Natural killer cell (primary cell): Measurements from ENCODE around the gene PCDH1. TPM values are rescaled to one million over a fixed set of nuclear protein-coding genes. Genes with fewer than 3 reads are reported as not detected.
A peak's percentile ranks its signal among the peaks of the same experiment; 100 is the strongest.

Source experiments
- ATAC-seq, 3 donors: fragments of 150-1000 bp in 2 of 3; fragments of 200-7000 bp in 1 of 3; cut with Tn5 transposase; 1 replicate in 1 of 3; 2 replicates in 2 of 3; pipeline ENCODE4 v1.10.0; 2021; ENCODE audit warnings: mild to moderate bottlenecking in 2 of 3, moderate library complexity in 2 of 3
- DNase-seq, 2 donors: peaks; one replicate each; pipeline versions ENCODE4 v3.0.0 to v3.0.0-alpha.2; 2013 to 2021; ENCODE audit warnings: mixed read lengths in 1 of 2
- H3K27ac ChIP-seq: one replicate; pipeline ENCODE4 v1.5.1; 2013; ENCODE audit warnings: mild to moderate bottlenecking, low read length
- H3K27me3 ChIP-seq: one replicate; pipeline ENCODE4 v1.6.1; 2013; ENCODE audit warnings: low read length; ENCODE audit not compliant: control insufficient read depth, insufficient read depth
- H3K36me3 ChIP-seq: one replicate; pipeline ENCODE4 v1.6.1; 2013; ENCODE audit warnings: low read length; ENCODE audit not compliant: control insufficient read depth, insufficient read depth
- H3K4me1 ChIP-seq: one replicate; pipeline ENCODE4 v1.6.1; 2013; ENCODE audit warnings: low read length; ENCODE audit not compliant: control insufficient read depth, insufficient read depth
- H3K4me3 ChIP-seq: one replicate; pipeline ENCODE4 v1.5.1; 2013; ENCODE audit warnings: low read length
- H3K9me3 ChIP-seq: one replicate; pipeline ENCODE4 v1.6.1; 2013; ENCODE audit warnings: low read length; ENCODE audit not compliant: control insufficient read depth, insufficient read depth
- H3K27ac Mint-ChIP-seq, 2 donors: one replicate each; pipeline ENCODE4 v1.8.0; 2022; ENCODE audit warnings: mild to moderate bottlenecking in 2 of 2, mixed read lengths in 2 of 2, moderate library complexity in 1 of 2
- H3K27me3 Mint-ChIP-seq, 2 donors: one replicate each; pipeline ENCODE4 v1.8.0; 2022; ENCODE audit warnings: low read depth in 2 of 2, mixed read lengths in 2 of 2
- H3K36me3 Mint-ChIP-seq: one replicate; pipeline ENCODE4 v1.8.0; 2022; ENCODE audit warnings: mixed read lengths
- H3K4me1 Mint-ChIP-seq, 2 donors: one replicate each; pipeline ENCODE4 v1.8.0; 2022; ENCODE audit warnings: mixed read lengths in 2 of 2
- H3K4me3 Mint-ChIP-seq: one replicate; pipeline ENCODE4 v1.8.0; 2022; ENCODE audit warnings: mild to moderate bottlenecking, moderate library complexity, mixed read lengths
- H3K9me3 Mint-ChIP-seq, 2 donors: one replicate each; pipeline ENCODE4 v1.8.0; 2022; ENCODE audit warnings: mixed read lengths in 2 of 2
- CTCF ChIP-seq: fragments of 200-600 bp; IDR thresholded peaks from one replicate; pipeline ENCODE4 v1.8.0; 2022; ENCODE audit warnings: antibody characterized with exemption
- WGBS: methylation state at CpG from one replicate; pipeline ENCODE4 v1.1.7; 2013; ENCODE audit warnings: missing lambda C conversion rate; ENCODE audit not compliant: insufficient coverage; 5-methylcytosine and 5-hydroxymethylcytosine counted together
- intact Hi-C: fragments of 100-400 bp; cut with micrococcal nuclease; formaldehyde crosslinking; loops from one replicate; pipeline ENCODE4 v1.14.2; 2022
- total RNA-seq, 4 donors: library from RNA; stranded (reverse); fragments of 120-200 nt in 1 of 4; gene quantifications; one replicate each; pipeline versions ENCODE4 v1.2.3 to v1.2.4, GENCODE V29; 2013 to 2022

Gene PCDH1
- total RNA-seq, 3 donors from 2014 or later (not counting 1 experiment from before 2014, with no cell fraction given), result 19.2 to 39.2 (median 32.1) TPM

- DNase-seq (no peak), ATAC-seq (no peak)
- Histone ChIP-seq H3K4me1 (no peaks in the 10 kb centered on the region), H3K36me3 (no peaks in the 10 kb centered on the region), H3K27me3 (peaks cover 9% of the 10 kb centered on the region), H3K27ac (no peak overlapping the region), H3K9me3 (no peaks in the 10 kb centered on the region), H3K4me3 (no peak overlapping the region)
- Mint-ChIP-seq H3K9me3 (no peaks in the 10 kb centered on the region), H3K27ac (no peak overlapping the region), H3K4me3 (no peak overlapping the region), H3K4me1 (peaks cover 0 to 6% of the 10 kb centered on the region in 2 donors), H3K27me3 (peaks cover 31 to 34% of the 10 kb centered on the region in 2 donors), H3K36me3 (no peaks in the 10 kb centered on the region)
- WGBS, result 71% methylated on average over 2 of the region's 2 CpGs
- intact Hi-C loops, result loop anchor here (2.0 to 5.0 kb wide), 2 partner anchors 65 to 148 kb away; partner anchors contain the start of gene PCDH1
- TF ChIP-seq CTCF, result no peak
Observed at GRCh38 chr5:141812512-141812911, 65.7 kb downstream of the PCDH1 start.

- peak; percentile 20 to 63 for DNase-seq
Observed at GRCh38 chr5:141811287-141812155, 66.7 kb downstream of the PCDH1 start.

GRCh38 chr5:141810702-141811101 is 67.5 kb downstream of the PCDH1 start:
- ATAC-seq (no peak), DNase-seq (no peak)
- H3K36me3 Mint-ChIP-seq, result no peaks in the 10 kb centered on the region
- peaks cover 11% of the 10 kb centered on the region for H3K27me3 ChIP-seq
- no peaks in the 10 kb centered on the region for H3K36me3 ChIP-seq
- H3K9me3 Mint-ChIP-seq, result no peaks in the 10 kb centered on the region
- no peak overlapping the region for H3K4me3 Mint-ChIP-seq
- no peak for TF ChIP-seq CTCF
- H3K4me1 ChIP-seq, result no peaks in the 10 kb centered on the region
- no peaks in the 10 kb centered on the region for H3K9me3 ChIP-seq
- WGBS, result 76% methylated on average over 3 of the region's 3 CpGs
- peaks cover 0 to 6% of the 10 kb centered on the region in 2 donors for H3K4me1 Mint-ChIP-seq
- peaks cover 37 to 41% of the 10 kb centered on the region in 2 donors for H3K27me3 Mint-ChIP-seq
- intact Hi-C loops, result loop anchor here (5.0 kb wide), 1 partner anchor 67 kb away; the partner anchor contains the start of gene PCDH1
- no peak overlapping the region for H3K4me3 ChIP-seq
- no peak overlapping the region for H3K27ac Mint-ChIP-seq
- no peak overlapping the region for H3K27ac ChIP-seq

More at GRCh38 chr5:141811287-141812155, 66.7 kb downstream of the PCDH1 start:
- Mint-ChIP-seq H3K9me3 (no peaks in the 10 kb centered on the region), H3K27me3 (peaks cover 35 to 37% of the 10 kb centered on the region in 2 donors), H3K4me3 (no peak overlapping the region), H3K36me3 (no peaks in the 10 kb centered on the region), H3K27ac (no peak overlapping the region), H3K4me1 (peaks cover 0 to 6% of the 10 kb centered on the region in 2 donors)
- TF ChIP-seq CTCF, result peak; percentile 62
- 29% methylated on average over 29 of the region's 29 CpGs for WGBS
- Histone ChIP-seq H3K27ac (no peak overlapping the region), H3K4me1 (no peaks in the 10 kb centered on the region), H3K4me3 (no peak overlapping the region), H3K36me3 (no peaks in the 10 kb centered on the region), H3K27me3 (peaks cover 9% of the 10 kb centered on the region), H3K9me3 (no peaks in the 10 kb centered on the region)
- intact Hi-C loops, result loop anchor here (2.0 to 5.0 kb wide), 2 partner anchors 66 to 149 kb away; partner anchors contain the start of gene PCDH1
- ATAC-seq, result peak; percentile 61 to 89 (median 87)
